ENCODE results near the gene CFAP77. TPM values are rescaled to one million over a fixed set of nuclear protein-coding genes. Genes with fewer than 3 reads are reported as not detected.

The CFAP77 gene
- total RNA-seq, 4 donors from 2014 or later = not detected

GRCh38 chr9:132418726-132419363, 8.8 kb downstream of the CFAP77 start:
- no peak for DNase-seq (ENCODE audit: low spot score in 2 of 2)
- TF ChIP-seq POLR2A (IDR thresholded peaks at IDR 0.05) (no peak), CTCF (IDR thresholded peaks at IDR 0.05) (no peak)
- intact Hi-C loops (cut with DNase I; ENCODE audit: low total_unique reads) = no loop called here
- no peak overlapping the region for H3K4me3 ChIP-seq (ENCODE audit: low read depth, poor library complexity, severe bottlenecking)
- 72 to 73% methylated on average over 5 of the region's 5 CpGs for WGBS, 2 donors

DNA sequence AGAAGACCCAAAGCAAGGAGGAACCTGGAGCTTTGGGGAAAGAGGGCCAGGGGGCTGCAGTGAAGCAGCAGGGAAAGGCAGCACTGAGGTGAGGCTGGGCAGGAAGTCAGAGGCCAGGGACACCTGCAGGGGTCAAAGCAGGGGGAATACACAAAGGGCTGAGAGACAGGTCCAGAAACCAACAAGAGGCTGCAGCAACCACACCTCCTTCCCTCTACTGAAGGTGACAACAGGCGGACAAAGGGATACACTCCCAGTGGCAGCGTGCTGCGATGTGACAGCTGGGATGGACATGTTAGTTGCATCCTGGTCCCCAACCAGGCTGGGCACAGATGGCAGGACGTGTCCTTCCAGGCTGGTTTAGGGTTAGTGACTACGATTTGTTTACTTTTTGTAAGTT, 12.6 kb downstream of the CFAP77 start:
- no peak for DNase-seq (ENCODE audit: low spot score in 2 of 2)
- WGBS, 2 donors = 59 to 69% methylated on average over 5 of the region's 5 CpGs
- TF ChIP-seq CTCF (IDR thresholded peaks at IDR 0.05) (no peak), POLR2A (IDR thresholded peaks at IDR 0.05) (no peak)
- no peak overlapping the region for H3K4me3 ChIP-seq (ENCODE audit: low read depth, poor library complexity, severe bottlenecking)
- intact Hi-C loops (cut with DNase I; ENCODE audit: low total_unique reads) = no loop called here

DNA sequence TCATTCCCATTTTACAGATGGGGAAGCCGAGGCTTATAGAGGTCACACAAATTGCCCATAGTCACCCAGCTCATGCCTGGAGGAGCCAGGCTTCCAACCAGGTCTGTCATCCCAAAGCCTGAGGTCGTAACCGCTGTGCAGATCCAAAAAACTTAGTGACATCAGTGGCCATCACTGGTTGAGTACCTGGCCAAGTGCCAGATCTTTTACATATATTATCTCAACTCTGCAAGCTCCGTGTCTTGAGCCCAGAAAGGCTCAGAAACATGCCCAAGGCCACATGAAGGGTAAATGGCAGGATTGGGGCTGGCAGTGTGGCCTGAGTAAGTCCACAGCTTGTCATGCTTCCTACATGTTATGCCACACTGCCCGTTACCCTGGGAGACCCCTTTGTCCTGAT, 13.5 kb downstream of the CFAP77 start:
- WGBS, 2 donors = 75 to 81% methylated on average over 5 of the region's 5 CpGs
- TF ChIP-seq CTCF (IDR thresholded peaks at IDR 0.05) = no peak
- H3K4me3 ChIP-seq (ENCODE audit: low read depth, poor library complexity, severe bottlenecking) = no peak overlapping the region
- intact Hi-C loops (cut with DNase I; ENCODE audit: low total_unique reads) = no loop called here
- DNase-seq (ENCODE audit: low spot score in 2 of 2) = no peak

DNA sequence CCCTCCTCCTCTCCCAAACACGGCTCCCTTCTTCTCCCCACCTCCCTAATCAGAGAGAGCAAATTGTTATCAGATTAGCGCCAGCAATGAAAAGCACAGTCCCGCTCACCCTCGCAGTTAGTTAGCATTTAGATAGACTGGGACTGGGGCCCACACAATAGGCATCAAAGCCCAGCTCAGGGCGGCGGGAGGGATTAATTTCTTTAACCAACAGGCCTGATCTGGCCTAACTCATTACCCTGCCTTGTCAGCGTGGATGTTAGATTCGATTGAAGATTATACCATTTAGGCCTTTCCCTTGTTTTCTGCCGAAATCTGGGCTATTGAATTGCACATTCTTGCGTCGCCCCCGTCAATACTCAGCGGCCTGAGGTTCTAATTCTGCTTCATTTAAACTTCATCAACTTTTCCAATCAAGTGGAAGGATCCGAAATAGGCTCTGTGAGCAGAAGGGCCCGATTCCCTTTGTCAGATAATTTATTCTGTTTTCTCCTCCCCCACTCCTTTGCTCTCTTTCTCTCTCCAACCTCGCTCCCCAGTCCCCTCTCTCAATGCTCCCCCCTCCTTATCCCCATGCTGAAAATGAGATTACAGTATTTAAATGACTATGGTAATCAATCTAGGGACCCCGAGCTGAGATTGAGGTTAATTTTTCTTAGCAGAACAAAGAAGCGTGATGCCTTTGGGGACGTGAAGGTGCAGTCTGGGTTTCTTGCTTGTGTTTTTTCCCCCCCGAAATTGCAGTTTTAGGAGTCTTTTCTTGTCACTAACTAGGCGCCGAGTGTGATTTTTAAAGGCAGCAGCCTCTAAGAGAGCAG, 15.1 kb downstream of the CFAP77 start:
- 49 to 58% methylated on average over 22 of the region's 22 CpGs for WGBS, 2 donors
- intact Hi-C loops (cut with DNase I; ENCODE audit: low total_unique reads) = no loop called here
- no peak for DNase-seq (ENCODE audit: low spot score in 2 of 2)
- TF ChIP-seq POLR2A (IDR thresholded peaks at IDR 0.05) = no peak
- no peak for TF ChIP-seq CTCF (IDR thresholded peaks at IDR 0.05)
- H3K4me3 ChIP-seq (ENCODE audit: low read depth, poor library complexity, severe bottlenecking) = no peak overlapping the region

DNA sequence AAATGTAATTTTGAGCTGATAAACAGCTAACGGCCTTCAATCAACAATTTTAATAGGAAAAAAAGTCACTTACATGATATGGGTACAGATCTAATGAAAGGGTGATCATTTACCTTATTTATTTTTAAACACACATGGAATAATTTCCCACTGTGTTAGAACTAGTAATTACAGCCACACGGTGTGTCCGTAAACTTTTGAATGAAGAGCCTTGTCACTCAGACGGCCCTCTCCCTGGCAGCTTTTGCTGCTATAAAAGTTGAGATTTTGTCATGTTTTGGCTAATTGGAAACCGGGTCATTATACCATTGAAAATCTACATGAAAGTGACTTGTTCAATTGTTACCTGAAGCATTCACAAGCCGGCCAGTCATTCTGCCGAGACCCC, 15.7 kb downstream of the CFAP77 start:
- TF ChIP-seq POLR2A (IDR thresholded peaks at IDR 0.05) (no peak), CTCF (IDR thresholded peaks at IDR 0.05) (no peak)
- intact Hi-C loops (cut with DNase I; ENCODE audit: low total_unique reads) = no loop called here
- WGBS, 2 donors = 53 to 54% methylated on average over 7 of the region's 7 CpGs
- H3K4me3 ChIP-seq (ENCODE audit: low read depth, poor library complexity, severe bottlenecking) = no peak overlapping the region
- DNase-seq (ENCODE audit: low spot score in 2 of 2) = no peak
